HCT116 (cell line): ENCODE measurements around the gene ADD2. TPM values are rescaled to one million over a fixed set of nuclear protein-coding genes. Genes with fewer than 3 reads are reported as not detected.

Source experiments
- ATAC-seq: fragments of 200-7000 bp; cut with Tn5 transposase; 2 replicates; pipeline ENCODE4 v1.9.1; 2020; ENCODE audit warnings: mild to moderate bottlenecking, moderate library complexity
- BruUV-seq: library from RNA; stranded (reverse); fragments of 400-500 nt; replicated peaks from 2 replicates; lab custom pipeline; 2021; lab: Mats Ljungman, UMichigan
- CTCF ChIA-PET: fragments of 300-600 bp; sonication (Branson Sonifier 250); formaldehyde crosslinking; loops from one replicate; lab custom pipeline; 2021; ENCODE audit warnings: antibody characterized with exemption; lab: Charles Lee
- POLR2A ChIA-PET: fragments of 300-600, 350-600 bp; sonication (Branson Sonifier 250); formaldehyde crosslinking; loops from one replicate; lab custom pipeline; 2021; ENCODE audit warnings: antibody characterized with exemption; lab: Charles Lee
- RAD21 ChIA-PET, 2 experiments: fragments of 300-600 bp; sonication (Branson Sonifier 250); formaldehyde crosslinking; loops; one replicate each; lab custom pipeline; 2023; ENCODE audit warnings: low total read pairs in 2 of 2; ENCODE audit not compliant: uncharacterized antibody in 2 of 2, unreplicated experiment in 2 of 2, low non-redundant PET in 1 of 2; lab: Charles Lee
- DNase-seq: peaks from one replicate; pipeline ENCODE4 v3.0.0-alpha.2; 2010; ENCODE audit warnings: low read depth, low spot score
- H2AFZ ChIP-seq: fragments of 200-600 bp; shearing (Covaris generic), sonication (generic); 2 replicates; pipeline ENCODE4 v1.6.1; 2017; ENCODE audit warnings: low read depth, mixed run types, mixed read lengths, antibody characterized with exemption, low read length; ENCODE audit not compliant: poor library complexity, severe bottlenecking
- H3K27ac ChIP-seq: 2 replicates; pipeline ENCODE4 v1.5.1; 2012; ENCODE audit warnings: low read depth, low read length
- H3K27me3 ChIP-seq: fragments of 200-600 bp; sonication (generic); 2 replicates; pipeline ENCODE4 v1.6.1; 2016; ENCODE audit warnings: mixed run types, low read length, mixed read lengths; ENCODE audit not compliant: insufficient read depth
- H3K36me3 ChIP-seq, 2 experiments: fragments of 200-500 bp in 1 of 2; fragments of 200-600 bp in 1 of 2; sonication (Bioruptor generic) in 1 of 2; sonication (generic) in 1 of 2; 2 replicates each; pipeline versions ENCODE4 v1.5.1 to v1.6.1; 2014 to 2016; ENCODE audit warnings: low read length in 2 of 2, inconsistent platforms in 1 of 2, mixed read lengths in 1 of 2, mixed run types in 1 of 2; ENCODE audit not compliant: insufficient read depth in 2 of 2, control insufficient read depth in 1 of 2
- H3K4me1 ChIP-seq, 2 experiments: fragments of 200-600 bp in 1 of 2; sonication (generic) in 1 of 2; 2 replicates each; pipeline versions ENCODE4 v1.5.1 to v1.6.1; 2012 to 2017; ENCODE audit warnings: low read length in 2 of 2, inconsistent platforms in 1 of 2, mild to moderate bottlenecking in 1 of 2, mixed read lengths in 1 of 2, mixed run types in 1 of 2, moderate library complexity in 1 of 2; ENCODE audit not compliant: insufficient read depth in 2 of 2, control insufficient read depth in 1 of 2
- H3K4me2 ChIP-seq: fragments of 200-600 bp; sonication (generic); 2 replicates; pipeline ENCODE4 v1.6.1; 2017; ENCODE audit warnings: mixed run types, low read length, mixed read lengths
- H3K4me3 ChIP-seq, 2 experiments: fragments of 200-600 bp in 1 of 2; sonication (generic) in 1 of 2; replicated peaks in 1 of 2; 2 replicates each; pipeline ENCODE4 v1.5.1; 2011 to 2016; ENCODE audit warnings: low read length in 2 of 2, control low read depth in 1 of 2, low read depth in 1 of 2, mild to moderate bottlenecking in 1 of 2, mixed read lengths in 1 of 2, mixed run types in 1 of 2
- H3K79me2 ChIP-seq: fragments of 200-600 bp; sonication (generic); 2 replicates; pipeline ENCODE4 v1.6.1; 2017; ENCODE audit warnings: mild to moderate bottlenecking, mixed run types, low read length, moderate library complexity, mixed read lengths; ENCODE audit not compliant: insufficient read depth
- H3K9ac ChIP-seq: fragments of 200-600 bp; sonication (generic); 2 replicates; pipeline ENCODE4 v1.6.1; 2016; ENCODE audit warnings: low read length, mixed read lengths
- H3K9me2 ChIP-seq: fragments of 200-600 bp; sonication (generic), shearing (Covaris generic); 2 replicates; pipeline ENCODE4 v1.6.1; 2017; ENCODE audit warnings: mixed run types, mild to moderate bottlenecking, moderate library complexity; ENCODE audit not compliant: insufficient read depth
- H3K9me3 ChIP-seq, 2 experiments: fragments of 200-500 bp in 1 of 2; fragments of 200-600 bp in 1 of 2; sonication (Bioruptor generic) in 1 of 2; sonication (generic) in 1 of 2; 2 replicates each; pipeline ENCODE4 v1.6.1; 2014 to 2017; ENCODE audit warnings: low read length in 2 of 2, mixed read lengths in 2 of 2, inconsistent platforms in 1 of 2, low read depth in 1 of 2, mild to moderate bottlenecking in 1 of 2, mixed run types in 1 of 2, moderate library complexity in 1 of 2; ENCODE audit not compliant: control insufficient read depth in 1 of 2, insufficient read depth in 1 of 2
- H4K20me1 ChIP-seq: fragments of 200-600 bp; sonication (generic), shearing (Covaris generic); 2 replicates; pipeline ENCODE4 v1.6.1; 2017; ENCODE audit warnings: mixed run types, mild to moderate bottlenecking, moderate library complexity; ENCODE audit not compliant: insufficient read depth
- CBX3 ChIP-seq: IDR thresholded peaks from 2 replicates; pipeline ENCODE4 v1.6.1; 2012; ENCODE audit warnings: low read depth
- ELF1 ChIP-seq: IDR thresholded peaks from 2 replicates; pipeline ENCODE4 v1.6.1; 2012; ENCODE audit warnings: low read depth, borderline replicate concordance
- EZH2 ChIP-seq: fragments of 200-600 bp; sonication (generic); IDR thresholded peaks from 2 replicates; pipeline ENCODE4 v1.6.1; 2017; ENCODE audit warnings: antibody characterized with exemption, mixed run types
- EZH2phosphoT487 ChIP-seq: fragments of 200-600 bp; IDR thresholded peaks from 2 replicates; pipeline ENCODE4 v1.6.1; 2018; ENCODE audit warnings: antibody characterized with exemption, borderline replicate concordance
- FOSL1 ChIP-seq: IDR thresholded peaks from 2 replicates; pipeline ENCODE4 v1.6.1; 2012; ENCODE audit warnings: low read depth
- POLR2A ChIP-seq: IDR thresholded peaks from 2 replicates; pipeline ENCODE4 v1.7.0; 2011; ENCODE audit warnings: borderline replicate concordance; ENCODE audit not compliant: insufficient read depth, insufficient read length; ENCODE audit errors: extremely low read depth
- POLR2AphosphoS5 ChIP-seq: IDR thresholded peaks from 2 replicates; pipeline ENCODE4 v1.6.1; 2011; ENCODE audit warnings: mild to moderate bottlenecking, low read depth, low read length, moderate library complexity
- RAD21 ChIP-seq: IDR thresholded peaks from 2 replicates; pipeline ENCODE4 v1.6.1; 2012; ENCODE audit warnings: low read depth, mild to moderate bottlenecking
- REST ChIP-seq: IDR thresholded peaks from 2 replicates; pipeline ENCODE4 v1.6.1; 2012; ENCODE audit warnings: low read depth
- SP1 ChIP-seq: IDR thresholded peaks from 2 replicates; pipeline ENCODE4 v1.6.1; 2012; ENCODE audit warnings: low read depth
- SRF ChIP-seq: IDR thresholded peaks from 2 replicates; pipeline ENCODE4 v1.6.1; 2012; ENCODE audit warnings: low read depth
- ZNF274 ChIP-seq: fragments of 200-500 bp; sonication (Bioruptor generic); IDR thresholded peaks from 2 replicates; pipeline ENCODE4 v1.6.1; 2014; ENCODE audit warnings: mild to moderate bottlenecking, low read depth, low read length, inconsistent platforms
- intact Hi-C: fragments of 100-400 bp; cut with micrococcal nuclease; formaldehyde crosslinking; loops from 2 replicates; pipeline ENCODE4 v1.10.0; 2022
- total RNA-seq: library from RNA; stranded (reverse); gene quantifications from one replicate; pipeline ENCODE4 v1.2.1, GENCODE V29; 2021; ENCODE audit not compliant: unreplicated experiment
- TF ChIP-seq, protein P1 (sequence below): IDR thresholded peaks from 2 replicates; pipeline ENCODE4 v1.6.1; 2011; ENCODE audit warnings: mild to moderate bottlenecking, low read length, moderate library complexity; ENCODE audit not compliant: insufficient replicate concordance; ENCODE audit errors: extremely low read depth

ADD2 gene
- total RNA-seq, 1 experiment from 2014 or later = 0.15 TPM

DNA sequence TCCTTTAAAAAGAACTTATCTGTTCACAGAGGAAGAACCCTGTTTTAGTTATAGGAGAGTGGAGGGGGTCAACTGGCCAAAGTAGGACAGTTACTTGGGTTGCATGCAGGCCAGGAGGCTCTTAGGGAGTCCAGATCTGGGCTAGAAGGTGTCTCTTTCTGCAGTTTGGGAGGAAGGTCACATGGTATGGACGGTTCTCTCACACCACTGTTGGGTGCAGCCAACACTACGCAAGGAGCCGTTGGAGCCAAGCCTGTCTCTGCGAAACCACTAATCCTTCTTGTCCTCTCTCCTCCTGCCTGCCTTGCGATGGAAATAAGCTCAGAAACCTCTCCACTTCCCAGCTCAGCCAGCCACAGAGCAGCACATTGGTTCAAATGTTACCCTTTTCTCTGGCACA lies 108.4 kb downstream of the ADD2 start:
- no TSS peak for BruUV-seq
- H3K4me3 ChIP-seq = no peak overlapping the region
- ChIA-PET CTCF (no interaction called here), POLR2A (no interaction called here)
- DNase-seq (no peak), ATAC-seq (no peak)
- H4K20me1 ChIP-seq = no peaks in the 10 kb centered on the region
- no peaks in the 10 kb centered on the region for H3K36me3 ChIP-seq
- no peaks in the 10 kb centered on the region for H3K9me3 ChIP-seq
- H3K27me3 ChIP-seq = no peaks in the 10 kb centered on the region
- no peaks in the 10 kb centered on the region for H3K9me2 ChIP-seq
- no peak overlapping the region for H3K9ac ChIP-seq
- H3K27ac ChIP-seq = no peak overlapping the region
- TF ChIP-seq EZH2phosphoT487 = no peak
- no peak for TF ChIP-seq RAD21
- no peak for TF ChIP-seq SRF
- no peak for TF ChIP-seq ELF1
- TF ChIP-seq EZH2 = no peak
- TF ChIP-seq POLR2A = no peak
- TF ChIP-seq, protein P1, sequence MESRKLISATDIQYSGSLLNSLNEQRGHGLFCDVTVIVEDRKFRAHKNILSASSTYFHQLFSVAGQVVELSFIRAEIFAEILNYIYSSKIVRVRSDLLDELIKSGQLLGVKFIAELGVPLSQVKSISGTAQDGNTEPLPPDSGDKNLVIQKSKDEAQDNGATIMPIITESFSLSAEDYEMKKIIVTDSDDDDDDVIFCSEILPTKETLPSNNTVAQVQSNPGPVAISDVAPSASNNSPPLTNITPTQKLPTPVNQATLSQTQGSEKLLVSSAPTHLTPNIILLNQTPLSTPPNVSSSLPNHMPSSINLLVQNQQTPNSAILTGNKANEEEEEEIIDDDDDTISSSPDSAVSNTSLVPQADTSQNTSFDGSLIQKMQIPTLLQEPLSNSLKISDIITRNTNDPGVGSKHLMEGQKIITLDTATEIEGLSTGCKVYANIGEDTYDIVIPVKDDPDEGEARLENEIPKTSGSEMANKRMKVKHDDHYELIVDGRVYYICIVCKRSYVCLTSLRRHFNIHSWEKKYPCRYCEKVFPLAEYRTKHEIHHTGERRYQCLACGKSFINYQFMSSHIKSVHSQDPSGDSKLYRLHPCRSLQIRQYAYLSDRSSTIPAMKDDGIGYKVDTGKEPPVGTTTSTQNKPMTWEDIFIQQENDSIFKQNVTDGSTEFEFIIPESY = no peak
- no peak for TF ChIP-seq SP1
- no peak for TF ChIP-seq CBX3
- TF ChIP-seq REST = no peak
- no peak for TF ChIP-seq FOSL1
- no peak for TF ChIP-seq ZNF274
- TF ChIP-seq POLR2AphosphoS5 = no peak
- TF ChIP-seq, all 23 proteins: peak for 0
- RAD21 ChIA-PET = no interaction called here
- Histone ChIP-seq H3K79me2 (no peaks in the 10 kb centered on the region), H2AFZ (no peak overlapping the region), H3K4me2 (no peak overlapping the region), H3K4me1 (no peaks in the 10 kb centered on the region)
- intact Hi-C loops = loop anchor here (5.0 kb wide), 2 partner anchors 203 to 288 kb away; no protein-coding TSS in a partner anchor
